HEK293 (cell line): Measurements from ENCODE around the gene HIPK1.

ENCODE experiments used
- CTCF ChIA-PET: fragments of 350-600 bp; formaldehyde crosslinking; extraction: SDS; loops from one replicate; lab custom pipeline; 2021; ENCODE audit warnings: antibody characterized with exemption; lab: Yijun Ruan, JAX
- POLR2A ChIA-PET: fragments of 300-600 bp; formaldehyde crosslinking; extraction: SDS; loops from one replicate; lab custom pipeline; 2020; ENCODE audit warnings: antibody characterized with exemption, inconsistent platforms; lab: Yijun Ruan, JAX
- H3K27ac ChIP-seq: fragments of 200-500 bp; sonication (Bioruptor generic); 2 replicates; pipeline ENCODE4 v1.5.1; 2014; ENCODE audit warnings: low read depth, low read length, control low read depth, inconsistent platforms; ENCODE audit errors: extremely low read depth
- H3K36me3 ChIP-seq, 2 experiments: fragments of 200-500 bp in 1 of 2; sonication (Bioruptor generic) in 1 of 2; 1 replicate in 1 of 2; 2 replicates in 1 of 2; pipeline ENCODE4 v1.5.1; 2014 to 2017; ENCODE audit warnings: inconsistent platforms in 2 of 2, low read length in 2 of 2; ENCODE audit not compliant: control insufficient read depth in 2 of 2, insufficient read depth in 1 of 2
- H3K4me1 ChIP-seq: fragments of 200-500 bp; sonication (Bioruptor generic); 2 replicates; pipeline ENCODE4 v1.5.1; 2014; ENCODE audit warnings: mild to moderate bottlenecking, low read length, inconsistent platforms; ENCODE audit not compliant: control insufficient read depth, insufficient read depth
- H3K4me3 ChIP-seq: 2 replicates; pipeline ENCODE4 v1.5.1; 2011; ENCODE audit warnings: low read depth, mild to moderate bottlenecking, control low read depth, low read length, moderate library complexity
- H3K9me3 ChIP-seq: fragments of 200-500 bp; sonication (Bioruptor generic); 2 replicates; pipeline ENCODE4 v1.5.1; 2014; ENCODE audit warnings: low read depth, low read length, inconsistent platforms; ENCODE audit not compliant: control insufficient read depth, insufficient read depth
- MZF1 ChIP-seq: fragments of 450-650 bp; formaldehyde crosslinking; IDR thresholded peaks from 2 replicates; pipeline ENCODE4 v1.5.1; 2017; ENCODE audit warnings: missing biosample characterization, missing genetic modification characterization, borderline replicate concordance
- OSR2 ChIP-seq: fragments of 450-650 bp; formaldehyde crosslinking; IDR thresholded peaks from 2 replicates; pipeline ENCODE4 v1.5.1; 2016; ENCODE audit warnings: missing biosample characterization, missing genetic modification characterization
- ZBTB20 ChIP-seq: fragments of 450-650 bp; formaldehyde crosslinking; IDR thresholded peaks from 2 replicates; pipeline ENCODE4 v1.5.1; 2016; ENCODE audit warnings: missing biosample characterization, missing genetic modification characterization
- ZBTB48 ChIP-seq: fragments of 450-650 bp; formaldehyde crosslinking; IDR thresholded peaks from 2 replicates; pipeline ENCODE4 v1.5.1; 2016; ENCODE audit warnings: missing biosample characterization, missing genetic modification characterization
- ZBTB7A ChIP-seq: fragments of 450-650 bp; formaldehyde crosslinking; IDR thresholded peaks from 2 replicates; pipeline ENCODE4 v1.5.1; 2016; ENCODE audit warnings: low read depth, missing biosample characterization, missing genetic modification characterization
- ZFP41 ChIP-seq: fragments of 450-650 bp; formaldehyde crosslinking; IDR thresholded peaks from 2 replicates; pipeline ENCODE4 v1.5.1; 2016; ENCODE audit warnings: missing biosample characterization, missing genetic modification characterization, borderline replicate concordance
- ZNF10 ChIP-seq: fragments of 450-650 bp; formaldehyde crosslinking; IDR thresholded peaks from 2 replicates; pipeline ENCODE4 v1.5.1; 2017; ENCODE audit warnings: missing biosample characterization, missing genetic modification characterization
- ZNF19 ChIP-seq: fragments of 450-650 bp; formaldehyde crosslinking; IDR thresholded peaks from 2 replicates; pipeline ENCODE4; 2016; ENCODE audit warnings: missing biosample characterization, missing genetic modification characterization, low read depth
- ZNF202 ChIP-seq: fragments of 450-650 bp; formaldehyde crosslinking; IDR thresholded peaks from 2 replicates; pipeline ENCODE4 v1.5.1; 2016; ENCODE audit warnings: missing biosample characterization, missing genetic modification characterization, borderline replicate concordance
- ZNF530 ChIP-seq: fragments of 450-650 bp; formaldehyde crosslinking; IDR thresholded peaks from 2 replicates; pipeline ENCODE4 v1.5.1; 2016; ENCODE audit warnings: low read depth, missing biosample characterization, missing genetic modification characterization
- ZNF660 ChIP-seq: fragments of 450-650 bp; IDR thresholded peaks from 2 replicates; pipeline ENCODE4 v1.5.1; 2018; ENCODE audit warnings: missing biosample characterization, mild to moderate bottlenecking, missing genetic modification characterization
- TF ChIP-seq, protein P1 (sequence below): fragments of 450-650 bp; formaldehyde crosslinking; IDR thresholded peaks from 2 replicates; pipeline ENCODE4 v1.5.1; 2016; ENCODE audit warnings: missing biosample characterization, missing genetic modification characterization
- TF ChIP-seq, protein P2 (sequence below): fragments of 450-650 bp; formaldehyde crosslinking; IDR thresholded peaks from 2 replicates; pipeline ENCODE4 v1.5.1; 2016; ENCODE audit warnings: missing biosample characterization, missing genetic modification characterization
- TF ChIP-seq, protein P3 (sequence below): fragments of 450-650 bp; formaldehyde crosslinking; IDR thresholded peaks from 2 replicates; pipeline ENCODE4 v1.5.1; 2016; ENCODE audit warnings: missing biosample characterization, missing genetic modification characterization
- TF ChIP-seq, protein P4 (sequence below): fragments of 450-650 bp; formaldehyde crosslinking; IDR thresholded peaks from 2 replicates; pipeline ENCODE4 v1.5.1; 2016; ENCODE audit warnings: missing biosample characterization, missing genetic modification characterization

The HIPK1 gene

DNA sequence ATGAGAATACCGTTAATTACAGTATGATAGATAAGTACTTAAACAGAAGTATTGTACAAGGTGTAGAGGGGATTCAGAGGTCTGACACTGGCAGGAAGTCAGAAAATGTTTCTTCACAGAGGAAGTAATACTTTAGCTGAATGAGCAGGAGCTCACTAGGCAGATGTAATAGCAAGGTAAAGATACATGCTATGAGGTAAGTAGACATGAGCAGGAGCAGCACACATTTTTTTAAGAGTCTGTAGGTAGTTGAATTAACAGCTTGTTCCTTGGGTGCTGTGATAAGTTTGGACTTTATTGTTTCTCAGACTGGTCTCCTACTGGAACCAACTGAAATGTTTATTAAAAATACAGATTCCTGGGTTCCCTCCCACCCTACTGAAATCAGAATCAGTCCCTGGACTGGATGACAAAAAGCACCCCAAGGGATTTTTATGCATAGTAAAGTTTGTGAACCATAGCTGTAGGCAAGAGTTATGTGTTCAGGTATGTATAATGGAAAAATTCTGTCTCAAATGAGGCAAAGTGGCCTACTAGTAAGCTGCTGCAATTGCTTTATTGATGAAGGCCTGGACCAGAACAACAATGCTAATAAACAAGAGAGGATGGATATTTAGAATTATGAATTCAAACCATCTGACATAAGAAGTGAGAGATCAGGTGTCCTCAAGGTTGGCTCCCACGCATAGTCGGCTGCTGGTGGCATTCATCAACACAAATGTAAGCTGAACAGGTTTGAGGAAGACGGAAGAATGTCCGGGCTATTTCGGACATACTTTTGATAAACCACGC, 25.4 kb upstream of the HIPK1 start:
- no peaks in the 10 kb centered on the region for H3K4me1 ChIP-seq
- POLR2A ChIA-PET, result interaction anchor here (0.7 to 4.9 kb wide), 7 partner anchors 13 to 146 kb away, joined by 3 to 84 read pairs (median 4); partner anchors contain the start of genes HIPK1 and RSBN1
- TF ChIP-seq ZBTB20 (peak; percentile 94), ZNF202 (tag by site-specific recombination) (no peak)
- TF ChIP-seq, all 188 proteins: peak for 1
- H3K36me3 ChIP-seq, result peaks cover 6 to 64% of the 10 kb centered on the region in 2 experiments
- peak overlapping the region; percentile 69 for H3K4me3 ChIP-seq
- no peak overlapping the region; the same call in 1 of the 2 replicates for H3K27ac ChIP-seq
- no peaks in the 10 kb centered on the region for H3K9me3 ChIP-seq
- CTCF ChIA-PET, result interaction anchor here (0.5 to 2.1 kb wide), 9 partner anchors 8 to 446 kb away, joined by 3 to 17 read pairs (median 3); partner anchors contain the start of gene HIPK1

DNA sequence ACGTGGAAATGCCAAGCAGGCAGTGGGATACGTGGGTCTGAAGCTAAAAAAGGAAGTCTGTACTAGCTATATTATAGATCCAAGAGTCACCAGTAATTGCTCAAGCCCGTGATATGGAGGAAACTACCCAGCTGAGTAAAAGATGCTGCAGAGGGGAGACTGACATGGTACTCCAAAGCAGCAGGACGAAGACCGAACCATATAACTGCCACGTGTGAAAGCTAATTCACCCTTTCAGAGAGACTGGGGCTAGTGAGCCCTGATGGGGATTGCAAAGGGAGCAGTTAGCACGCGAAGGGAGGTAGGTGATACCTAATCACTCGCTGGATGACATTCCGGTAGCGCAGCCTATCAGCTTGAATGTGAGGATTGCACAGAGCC, 24.8 kb upstream of the HIPK1 start:
- TF ChIP-seq, protein P1, sequence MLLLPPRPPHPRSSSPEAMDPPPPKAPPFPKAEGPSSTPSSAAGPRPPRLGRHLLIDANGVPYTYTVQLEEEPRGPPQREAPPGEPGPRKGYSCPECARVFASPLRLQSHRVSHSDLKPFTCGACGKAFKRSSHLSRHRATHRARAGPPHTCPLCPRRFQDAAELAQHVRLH, result 0 out of 2 replicates have a peak, but pooled peaks have one; percentile 39
- TF ChIP-seq OSR2 (tag by site-specific recombination), result no peak
- TF ChIP-seq ZBTB48 (tag by site-specific recombination), result 0 out of 2 replicates have a peak, but pooled peaks have one; percentile 48
- TF ChIP-seq ZNF660 (tag by site-specific recombination), result no peak
- peak; percentile 76; the same call in 1 of the 2 replicates for TF ChIP-seq MZF1 (tag by site-specific recombination)
- TF ChIP-seq ZNF19 (tag by site-specific recombination), result no peak
- no peak for TF ChIP-seq ZBTB7A (tag by site-specific recombination)
- TF ChIP-seq, protein P2, sequence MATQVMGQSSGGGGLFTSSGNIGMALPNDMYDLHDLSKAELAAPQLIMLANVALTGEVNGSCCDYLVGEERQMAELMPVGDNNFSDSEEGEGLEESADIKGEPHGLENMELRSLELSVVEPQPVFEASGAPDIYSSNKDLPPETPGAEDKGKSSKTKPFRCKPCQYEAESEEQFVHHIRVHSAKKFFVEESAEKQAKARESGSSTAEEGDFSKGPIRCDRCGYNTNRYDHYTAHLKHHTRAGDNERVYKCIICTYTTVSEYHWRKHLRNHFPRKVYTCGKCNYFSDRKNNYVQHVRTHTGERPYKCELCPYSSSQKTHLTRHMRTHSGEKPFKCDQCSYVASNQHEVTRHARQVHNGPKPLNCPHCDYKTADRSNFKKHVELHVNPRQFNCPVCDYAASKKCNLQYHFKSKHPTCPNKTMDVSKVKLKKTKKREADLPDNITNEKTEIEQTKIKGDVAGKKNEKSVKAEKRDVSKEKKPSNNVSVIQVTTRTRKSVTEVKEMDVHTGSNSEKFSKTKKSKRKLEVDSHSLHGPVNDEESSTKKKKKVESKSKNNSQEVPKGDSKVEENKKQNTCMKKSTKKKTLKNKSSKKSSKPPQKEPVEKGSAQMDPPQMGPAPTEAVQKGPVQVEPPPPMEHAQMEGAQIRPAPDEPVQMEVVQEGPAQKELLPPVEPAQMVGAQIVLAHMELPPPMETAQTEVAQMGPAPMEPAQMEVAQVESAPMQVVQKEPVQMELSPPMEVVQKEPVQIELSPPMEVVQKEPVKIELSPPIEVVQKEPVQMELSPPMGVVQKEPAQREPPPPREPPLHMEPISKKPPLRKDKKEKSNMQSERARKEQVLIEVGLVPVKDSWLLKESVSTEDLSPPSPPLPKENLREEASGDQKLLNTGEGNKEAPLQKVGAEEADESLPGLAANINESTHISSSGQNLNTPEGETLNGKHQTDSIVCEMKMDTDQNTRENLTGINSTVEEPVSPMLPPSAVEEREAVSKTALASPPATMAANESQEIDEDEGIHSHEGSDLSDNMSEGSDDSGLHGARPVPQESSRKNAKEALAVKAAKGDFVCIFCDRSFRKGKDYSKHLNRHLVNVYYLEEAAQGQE (tag by site-specific recombination), result 0 out of 2 replicates have a peak, but pooled peaks have one; percentile 30
- peak; percentile 97 for TF ChIP-seq ZNF10 (tag by site-specific recombination)
- TF ChIP-seq ZFP41 (tag by site-specific recombination), result no peak
- TF ChIP-seq, protein P3, sequence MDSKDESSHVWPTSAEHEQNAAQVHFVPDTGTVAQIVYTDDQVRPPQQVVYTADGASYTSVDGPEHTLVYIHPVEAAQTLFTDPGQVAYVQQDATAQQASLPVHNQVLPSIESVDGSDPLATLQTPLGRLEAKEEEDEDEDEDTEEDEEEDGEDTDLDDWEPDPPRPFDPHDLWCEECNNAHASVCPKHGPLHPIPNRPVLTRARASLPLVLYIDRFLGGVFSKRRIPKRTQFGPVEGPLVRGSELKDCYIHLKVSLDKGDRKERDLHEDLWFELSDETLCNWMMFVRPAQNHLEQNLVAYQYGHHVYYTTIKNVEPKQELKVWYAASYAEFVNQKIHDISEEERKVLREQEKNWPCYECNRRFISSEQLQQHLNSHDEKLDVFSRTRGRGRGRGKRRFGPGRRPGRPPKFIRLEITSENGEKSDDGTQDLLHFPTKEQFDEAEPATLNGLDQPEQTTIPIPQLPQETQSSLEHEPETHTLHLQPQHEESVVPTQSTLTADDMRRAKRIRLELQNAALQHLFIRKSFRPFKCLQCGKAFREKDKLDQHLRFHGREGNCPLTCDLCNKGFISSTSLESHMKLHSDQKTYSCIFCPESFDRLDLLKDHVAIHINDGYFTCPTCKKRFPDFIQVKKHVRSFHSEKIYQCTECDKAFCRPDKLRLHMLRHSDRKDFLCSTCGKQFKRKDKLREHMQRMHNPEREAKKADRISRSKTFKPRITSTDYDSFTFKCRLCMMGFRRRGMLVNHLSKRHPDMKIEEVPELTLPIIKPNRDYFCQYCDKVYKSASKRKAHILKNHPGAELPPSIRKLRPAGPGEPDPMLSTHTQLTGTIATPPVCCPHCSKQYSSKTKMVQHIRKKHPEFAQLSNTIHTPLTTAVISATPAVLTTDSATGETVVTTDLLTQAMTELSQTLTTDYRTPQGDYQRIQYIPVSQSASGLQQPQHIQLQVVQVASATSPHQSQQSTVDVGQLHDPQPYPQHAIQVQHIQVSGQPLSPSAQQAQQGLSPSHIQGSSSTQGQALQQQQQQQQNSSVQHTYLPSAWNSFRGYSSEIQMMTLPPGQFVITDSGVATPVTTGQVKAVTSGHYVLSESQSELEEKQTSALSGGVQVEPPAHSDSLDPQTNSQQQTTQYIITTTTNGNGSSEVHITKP, result peak; percentile 7; the same call in 1 of the 2 replicates
- TF ChIP-seq ZNF530, result no peak
- TF ChIP-seq, protein P4, sequence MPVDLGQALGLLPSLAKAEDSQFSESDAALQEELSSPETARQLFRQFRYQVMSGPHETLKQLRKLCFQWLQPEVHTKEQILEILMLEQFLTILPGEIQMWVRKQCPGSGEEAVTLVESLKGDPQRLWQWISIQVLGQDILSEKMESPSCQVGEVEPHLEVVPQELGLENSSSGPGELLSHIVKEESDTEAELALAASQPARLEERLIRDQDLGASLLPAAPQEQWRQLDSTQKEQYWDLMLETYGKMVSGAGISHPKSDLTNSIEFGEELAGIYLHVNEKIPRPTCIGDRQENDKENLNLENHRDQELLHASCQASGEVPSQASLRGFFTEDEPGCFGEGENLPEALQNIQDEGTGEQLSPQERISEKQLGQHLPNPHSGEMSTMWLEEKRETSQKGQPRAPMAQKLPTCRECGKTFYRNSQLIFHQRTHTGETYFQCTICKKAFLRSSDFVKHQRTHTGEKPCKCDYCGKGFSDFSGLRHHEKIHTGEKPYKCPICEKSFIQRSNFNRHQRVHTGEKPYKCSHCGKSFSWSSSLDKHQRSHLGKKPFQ (tag by site-specific recombination), result no peak
- POLR2A ChIA-PET, result interaction anchor here (0.7 to 4.9 kb wide), 8 partner anchors 11 to 146 kb away, joined by 3 to 84 read pairs (median 4); partner anchors contain the start of genes HIPK1 and RSBN1

More for the DNA sequence above, 24.8 kb upstream of the HIPK1 start:
- CTCF ChIA-PET, result interaction anchor here (0.5 to 2.1 kb wide), 9 partner anchors 9 to 446 kb away, joined by 3 to 17 read pairs (median 3); partner anchors contain the start of gene HIPK1
- H3K4me3 ChIP-seq, result peak overlapping the region; percentile 69
- H3K4me1 ChIP-seq, result no peaks in the 10 kb centered on the region
- no peaks in the 10 kb centered on the region for H3K9me3 ChIP-seq
- peaks cover 9 to 64% of the 10 kb centered on the region in 2 experiments for H3K36me3 ChIP-seq
- H3K27ac ChIP-seq, result peak overlapping the region; percentile 47
